Measurements from ENCODE around the gene ARAP2. TPM values are rescaled to one million over a fixed set of nuclear protein-coding genes. Genes with fewer than 3 reads are reported as not detected.

ARAP2 gene
- total and polyA plus RNA-seq, 2 experiments from 2014 or later = 0.92 to 4.8 TPM

- TF ChIP-seq ETS1 (IDR thresholded peaks at IDR 0.05) (no peak), NANOG (IDR thresholded peaks at IDR 0.05; ENCODE audit: borderline replicate concordance) (no peak), EZH2 (IDR thresholded peaks at IDR 0.05; ENCODE audit: low read depth, unreplicated experiment) (no peak), ZNF114 (CRISPR knock-in tag; IDR thresholded peaks at IDR 0.05) (no peak), ZNF331 (CRISPR knock-in tag; IDR thresholded peaks at IDR 0.05; ENCODE audit: low read depth) (no peak), EZH2phosphoT487 (IDR thresholded peaks at IDR 0.05; ENCODE audit: unreplicated experiment) (no peak)
- TF ChIP-seq, protein P1, sequence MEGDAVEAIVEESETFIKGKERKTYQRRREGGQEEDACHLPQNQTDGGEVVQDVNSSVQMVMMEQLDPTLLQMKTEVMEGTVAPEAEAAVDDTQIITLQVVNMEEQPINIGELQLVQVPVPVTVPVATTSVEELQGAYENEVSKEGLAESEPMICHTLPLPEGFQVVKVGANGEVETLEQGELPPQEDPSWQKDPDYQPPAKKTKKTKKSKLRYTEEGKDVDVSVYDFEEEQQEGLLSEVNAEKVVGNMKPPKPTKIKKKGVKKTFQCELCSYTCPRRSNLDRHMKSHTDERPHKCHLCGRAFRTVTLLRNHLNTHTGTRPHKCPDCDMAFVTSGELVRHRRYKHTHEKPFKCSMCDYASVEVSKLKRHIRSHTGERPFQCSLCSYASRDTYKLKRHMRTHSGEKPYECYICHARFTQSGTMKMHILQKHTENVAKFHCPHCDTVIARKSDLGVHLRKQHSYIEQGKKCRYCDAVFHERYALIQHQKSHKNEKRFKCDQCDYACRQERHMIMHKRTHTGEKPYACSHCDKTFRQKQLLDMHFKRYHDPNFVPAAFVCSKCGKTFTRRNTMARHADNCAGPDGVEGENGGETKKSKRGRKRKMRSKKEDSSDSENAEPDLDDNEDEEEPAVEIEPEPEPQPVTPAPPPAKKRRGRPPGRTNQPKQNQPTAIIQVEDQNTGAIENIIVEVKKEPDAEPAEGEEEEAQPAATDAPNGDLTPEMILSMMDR (conservative IDR thresholded peaks at IDR 0.05; ENCODE audit: low read depth in 2 of 2) = no peak
These were observed 10.1 kb upstream of the ARAP2 start (continued) for GRCh38 chr4:36254371-36254770.

- H3K4me1 ChIP-seq (ENCODE audit: insufficient read depth) = no peaks in the 10 kb centered on the region
- Mint-ChIP-seq H3K4me1 (peaks cover 10% of the 10 kb centered on the region), H3K9me3 (no peaks in the 10 kb centered on the region), H3K27me3 (ENCODE audit: insufficient read depth, low read depth, poor library complexity) (no peaks in the 10 kb centered on the region), H3K4me3 (no peak overlapping the region), H3K27ac (no peak overlapping the region), H3K36me3 (ENCODE audit: low read depth) (no peaks in the 10 kb centered on the region)
- no peaks in the 10 kb centered on the region for H3F3A ChIP-seq (replicated peaks; ENCODE audit: low read depth)
- TF ChIP-seq CREB1 (CRISPR knock-in tag; IDR thresholded peaks at IDR 0.05; ENCODE audit: low read depth) = no peak
- no peaks in the 10 kb centered on the region for H4K20me1 ChIP-seq (replicated peaks; ENCODE audit: insufficient read depth)
- no peak overlapping the region for H3K4me2 ChIP-seq
- no peaks in the 10 kb centered on the region for H3K27me3 ChIP-seq (ENCODE audit: insufficient read depth)
- no peak overlapping the region for H2AFZ ChIP-seq
- DNase-seq (ENCODE audit: low spot score) (no peak), ATAC-seq (no peak)
- H3K4me3 ChIP-seq = no peak overlapping the region
- H3K36me3 ChIP-seq (ENCODE audit: insufficient read depth) = no peaks in the 10 kb centered on the region
- H3K9me2 ChIP-seq (ENCODE audit: insufficient read depth) = no peaks in the 10 kb centered on the region
- no peak overlapping the region for H3K27ac ChIP-seq (ENCODE audit: low read depth)
- H3K79me2 ChIP-seq (replicated peaks; ENCODE audit: insufficient read depth) = no peaks in the 10 kb centered on the region
These were observed 7.7 kb upstream of the ARAP2 start for GRCh38 chr4:36251983-36252382.

DNA sequence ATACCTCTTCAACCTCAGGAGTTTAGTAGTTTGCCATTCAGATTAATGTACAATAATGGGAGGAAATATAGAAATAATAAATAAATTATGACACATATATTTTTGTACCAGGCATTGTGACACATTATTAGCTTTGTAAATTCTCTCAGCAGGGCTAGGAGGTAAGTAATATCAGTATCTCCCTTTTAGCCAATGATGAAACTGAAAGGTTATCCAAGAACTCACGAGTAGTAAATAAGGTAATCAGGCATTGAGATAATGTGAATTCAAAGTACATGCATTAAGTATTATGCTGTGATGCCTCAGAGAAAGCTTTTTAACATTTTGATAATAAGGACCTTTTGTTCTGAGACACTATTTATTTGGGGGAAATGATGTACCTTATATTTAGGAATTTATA, 5.3 kb upstream of the ARAP2 start:
- Mint-ChIP-seq H3K9me3 (no peaks in the 10 kb centered on the region), H3K27me3 (ENCODE audit: insufficient read depth, low read depth, poor library complexity) (peaks cover 3% of the 10 kb centered on the region), H3K36me3 (ENCODE audit: low read depth) (no peaks in the 10 kb centered on the region), H3K4me1 (no peaks in the 10 kb centered on the region; the same call in 2 of the 3 replicates), H3K27ac (no peak overlapping the region), H3K4me3 (no peak overlapping the region)
- DNase-seq (ENCODE audit: low spot score) (no peak), ATAC-seq (no peak)
- no peak overlapping the region for H2AFZ ChIP-seq
- no peaks in the 10 kb centered on the region for H3K36me3 ChIP-seq (ENCODE audit: insufficient read depth)
- H3K79me2 ChIP-seq (replicated peaks; ENCODE audit: insufficient read depth) = no peaks in the 10 kb centered on the region
- H3K4me1 ChIP-seq (ENCODE audit: insufficient read depth) = no peaks in the 10 kb centered on the region
- H4K20me1 ChIP-seq (replicated peaks; ENCODE audit: insufficient read depth) = no peaks in the 10 kb centered on the region
- no peak overlapping the region for H3K27ac ChIP-seq (ENCODE audit: low read depth)
- H3F3A ChIP-seq (replicated peaks; ENCODE audit: low read depth) = no peaks in the 10 kb centered on the region; the same call in 1 of the 2 replicates
- no peak overlapping the region for H3K4me3 ChIP-seq
- no peaks in the 10 kb centered on the region for H3K9me2 ChIP-seq (ENCODE audit: insufficient read depth)
- peaks cover 14% of the 10 kb centered on the region for H3K27me3 ChIP-seq (ENCODE audit: insufficient read depth)
- H3K4me2 ChIP-seq = no peak overlapping the region
- TF ChIP-seq CREB1 (CRISPR knock-in tag; IDR thresholded peaks at IDR 0.05; ENCODE audit: low read depth) (no peak), STAT1 (IDR thresholded peaks at IDR 0.05; ENCODE audit: unreplicated experiment) (no peak), NANOG (IDR thresholded peaks at IDR 0.05; ENCODE audit: borderline replicate concordance) (no peak), POLR2AphosphoS5 (IDR thresholded peaks at IDR 0.05; ENCODE audit: low read depth) (no peak), ZNF114 (CRISPR knock-in tag; IDR thresholded peaks at IDR 0.05) (no peak), JUNB (IDR thresholded peaks at IDR 0.05; ENCODE audit: unreplicated experiment) (no peak), ZNF331 (CRISPR knock-in tag; IDR thresholded peaks at IDR 0.05; ENCODE audit: low read depth) (no peak), EZH2phosphoT487 (IDR thresholded peaks at IDR 0.05; ENCODE audit: unreplicated experiment) (no peak)
- TF ChIP-seq, protein P1 (conservative IDR thresholded peaks at IDR 0.05; ENCODE audit: low read depth in 2 of 2) = no peak

Measured in GM23338 (cell line).